HG02943 (cell line): ENCODE results near the gene MGAT4B.

ENCODE experiments used
- ATAC-seq: cut with Tn5 transposase; IDR thresholded peaks from one replicate; pipeline ENCODE4 v1.9.1; 2021; ENCODE audit warnings: mild to moderate bottlenecking, low read depth, moderate library complexity; ENCODE audit not compliant: unreplicated experiment

The MGAT4B gene

GRCh38 chr5:179812997-179813607, 6.4 kb upstream of the MGAT4B start:
- ATAC-seq = no peak

- no peak for ATAC-seq
These were observed 5.6 kb upstream of the MGAT4B start for GRCh38 chr5:179812135-179812825.

GRCh38 chr5:179805529-179806249, 977 bp downstream of the MGAT4B start:
- peak; percentile 19 for ATAC-seq

GRCh38 chr5:179805070-179805528, 1.6 kb downstream of the MGAT4B start:
- no peak for ATAC-seq

- ATAC-seq = no peak
These were observed 2.1 kb downstream of the MGAT4B start for GRCh38 chr5:179804555-179804947.

- no peak for ATAC-seq
These were observed 2.8 kb downstream of the MGAT4B start for GRCh38 chr5:179803651-179804554.

- ATAC-seq = no peak
These were observed 3.6 kb downstream of the MGAT4B start for GRCh38 chr5:179802950-179803562.

- ATAC-seq = no peak
These were observed 4.3 kb downstream of the MGAT4B start for GRCh38 chr5:179802207-179802883.

- peak; percentile 43 for ATAC-seq
These were observed 5.1 kb downstream of the MGAT4B start for GRCh38 chr5:179801304-179802206.

GRCh38 chr5:179800696-179801201, 5.9 kb downstream of the MGAT4B start:
- ATAC-seq = no peak

GRCh38 chr5:179800071-179800695, 6.5 kb downstream of the MGAT4B start:
- ATAC-seq = no peak

GRCh38 chr5:179799644-179799973, 7.1 kb downstream of the MGAT4B start:
- ATAC-seq = no peak

GRCh38 chr5:179798771-179799643, 7.7 kb downstream of the MGAT4B start:
- no peak for ATAC-seq

- no peak for ATAC-seq
These were observed 8.4 kb downstream of the MGAT4B start for GRCh38 chr5:179798144-179798770.

GRCh38 chr5:179797741-179798140, 8.9 kb downstream of the MGAT4B start:
- ATAC-seq = no peak

GRCh38 chr5:179796877-179797608, 9.6 kb downstream of the MGAT4B start:
- ATAC-seq = no peak
